Measurements from ENCODE around the gene LDLRAD2. TPM values are rescaled to one million over a fixed set of nuclear protein-coding genes. Genes with fewer than 3 reads are reported as not detected.
A peak's percentile ranks its signal among the peaks of the same experiment; 100 is the strongest.

Gene LDLRAD2
- total and polyA plus RNA-seq, 9 of the 15 experiments (the other 6 are each of a cell fraction or from before 2014, with no cell fraction given), result 0.45 to 0.48 TPM; not detected in 7

GRCh38 chr1:21782868-21783678 lies 29.0 kb upstream of the LDLRAD2 start, which contains the start of gene USP48 (continued):
- TF ChIP-seq SIX5 (IDR thresholded peaks at IDR 0.05; ENCODE audit: borderline replicate concordance in 1 of 2, insufficient read depth in 1 of 2, low read depth in 1 of 2, low read length in 2 of 2) (peak in 1 of 2 experiments; percentile 18; a peak in 2 of 4 replicates), ZNF407 (IDR thresholded peaks at IDR 0.05; ENCODE audit: low read depth) (no peak), AFF4 (CRISPR knock-in tag; IDR thresholded peaks at IDR 0.05) (peak; percentile 92), HMGXB4 (CRISPR knock-in tag; IDR thresholded peaks at IDR 0.05) (peak; percentile 88), E2F3 (CRISPR knock-in tag; IDR thresholded peaks at IDR 0.05) (peak; percentile 83), POLR3G (IDR thresholded peaks at IDR 0.05; ENCODE audit: extremely low read depth, insufficient read length, insufficient replicate concordance) (no peak), BDP1 (IDR thresholded peaks at IDR 0.05; ENCODE audit: insufficient read depth, insufficient read length) (no peak), SOX6 (IDR thresholded peaks at IDR 0.05) (no peak; the same call in 1 of the 2 replicates), PHF20 (IDR thresholded peaks at IDR 0.05; ENCODE audit: partially characterized antibody) (no peak), GATAD2A (IDR thresholded peaks at IDR 0.05) (no peak), ZBTB1 (CRISPR knock-in tag; IDR thresholded peaks at IDR 0.05; ENCODE audit: borderline replicate concordance, low read depth) (peak; percentile 97), SNAPC5 (CRISPR knock-in tag; IDR thresholded peaks at IDR 0.05) (no peak), ZNF124 (CRISPR knock-in tag; IDR thresholded peaks at IDR 0.05) (0 out of 2 replicates have a peak, but pooled peaks have one; percentile 21)

All from K562 (cell line).